Thymus (tissue), 11 donors: ENCODE results near the gene XXYLT1. TPM values are rescaled to one million over a fixed set of nuclear protein-coding genes. Genes with fewer than 3 reads are reported as not detected.

Experiments
- DNase-seq, 9 donors: peaks; one replicate each; pipeline ENCODE4 v3.0.0-alpha.2; 2013; ENCODE audit warnings: low spot score in 9 of 9, low read depth in 6 of 9, missing footprints in 1 of 9
- H3K27ac ChIP-seq, 2 donors: one replicate each; pipeline ENCODE4 v1.5.1; 2013; ENCODE audit warnings: control low read depth in 1 of 2, low read depth in 1 of 2, low read length in 1 of 2, mild to moderate bottlenecking in 1 of 2, moderate library complexity in 1 of 2
- H3K27me3 ChIP-seq, 2 donors: one replicate each; pipeline ENCODE4 v1.5.1; 2013; ENCODE audit warnings: low read length in 1 of 2; ENCODE audit not compliant: control insufficient read depth in 2 of 2, insufficient read depth in 1 of 2
- H3K36me3 ChIP-seq, 2 donors: one replicate each; pipeline ENCODE4 v1.5.1; 2013; ENCODE audit warnings: low read length in 1 of 2, mild to moderate bottlenecking in 1 of 2, moderate library complexity in 1 of 2; ENCODE audit not compliant: control insufficient read depth in 2 of 2, insufficient read depth in 2 of 2
- H3K4me1 ChIP-seq, 2 donors: one replicate each; pipeline ENCODE4 v1.5.1; 2013; ENCODE audit warnings: low read length in 2 of 2; ENCODE audit not compliant: control insufficient read depth in 2 of 2, insufficient read depth in 2 of 2
- H3K4me3 ChIP-seq, 2 donors: one replicate each; pipeline ENCODE4 v1.5.1; 2013; ENCODE audit warnings: low read length in 2 of 2, control low read depth in 1 of 2, mild to moderate bottlenecking in 1 of 2
- H3K9me3 ChIP-seq, 2 donors: one replicate each; pipeline ENCODE4 v1.5.1; 2013; ENCODE audit warnings: low read length in 1 of 2, mild to moderate bottlenecking in 1 of 2; ENCODE audit not compliant: control insufficient read depth in 2 of 2, insufficient read depth in 1 of 2
- WGBS: extraction: QIAGEN DNeasy Blood & Tissue Kit; methylation state at CpG from one replicate; pipeline ENCODE4 v1.1.7; 2013; 5-methylcytosine and 5-hydroxymethylcytosine counted together
- polyA plus RNA-seq: library from polyadenylated mRNA; stranded (reverse); fragments of 200-250 nt; gene quantifications from one replicate; pipeline ENCODE4 v1.2.3, GENCODE V29; 2013
- total RNA-seq: library from RNA; stranded (reverse); fragments of 120-200 nt; gene quantifications from one replicate; pipeline ENCODE4 v1.2.4, GENCODE V29; 2013
- donor health status: healthy.

XXYLT1 gene
- total and polyA plus RNA-seq, 2 donors = 5.8 to 12.3 TPM

DNA sequence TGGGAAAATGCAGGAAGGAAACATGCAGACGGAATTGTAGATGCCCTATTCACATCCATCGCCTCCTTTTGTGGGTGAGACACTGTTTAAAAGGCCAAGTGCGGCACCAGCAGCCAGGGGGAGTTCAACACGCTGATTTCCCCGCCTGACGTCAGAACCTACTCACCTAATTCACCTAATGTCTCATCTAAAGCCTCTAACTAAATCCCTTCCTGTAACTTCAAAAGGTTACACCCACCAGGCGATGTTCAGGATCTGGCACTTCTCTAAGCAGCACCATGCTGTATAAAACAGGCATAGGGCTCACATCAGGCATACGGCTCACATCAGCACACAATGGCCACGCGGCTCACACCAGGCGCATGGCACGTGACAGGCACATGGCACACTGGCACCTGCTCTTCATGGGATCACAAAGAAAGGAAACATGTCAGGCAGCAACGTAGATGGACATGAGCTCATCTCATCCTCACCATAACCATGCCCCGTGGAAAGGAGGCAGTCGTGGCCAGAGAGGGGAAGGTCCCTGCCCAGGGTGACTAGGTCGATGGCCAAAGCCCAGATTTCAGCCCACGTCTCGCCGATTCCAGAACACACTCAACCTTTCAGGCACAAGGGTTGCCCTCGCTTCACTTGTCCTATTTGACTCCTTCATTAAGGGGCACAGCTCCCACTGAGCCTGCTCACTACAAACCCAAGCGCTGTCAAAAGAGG, 21.7 kb downstream of the XXYLT1 start:
- no peak for DNase-seq
- peaks cover 0 to 35% of the 10 kb centered on the region in 2 donors for H3K4me1 ChIP-seq
- H3K9me3 ChIP-seq = peaks cover 0 to 7% of the 10 kb centered on the region in 2 donors
- no peaks in the 10 kb centered on the region for H3K27me3 ChIP-seq
- H3K36me3 ChIP-seq = no peaks in the 10 kb centered on the region
- 98% methylated on average over 21 of the region's 21 CpGs for WGBS
- no peak overlapping the region for H3K27ac ChIP-seq
- no peak overlapping the region for H3K4me3 ChIP-seq

DNA sequence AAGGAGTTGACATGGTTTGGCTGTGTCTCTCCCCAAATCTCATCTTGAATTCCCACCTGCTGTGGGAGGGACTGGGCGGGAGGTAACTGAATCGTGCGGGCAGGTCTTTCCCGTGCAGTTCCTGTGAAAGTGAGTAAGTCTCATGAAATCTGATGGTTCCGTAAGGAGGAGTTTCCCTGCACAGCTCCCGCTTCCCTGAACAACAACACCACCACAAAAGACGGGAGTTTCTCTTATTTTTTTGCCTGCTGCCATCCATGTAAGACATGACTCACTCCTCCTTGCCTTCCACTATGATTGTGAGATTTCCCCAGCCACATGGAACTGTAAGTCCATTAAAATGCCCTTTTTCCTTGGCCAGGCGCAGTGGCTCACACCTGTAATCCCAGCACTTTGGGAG, 22.7 kb downstream of the XXYLT1 start:
- Histone ChIP-seq H3K27me3 (no peaks in the 10 kb centered on the region), H3K36me3 (no peaks in the 10 kb centered on the region), H3K27ac (no peak overlapping the region), H3K9me3 (peaks cover 0 to 7% of the 10 kb centered on the region in 2 donors), H3K4me1 (peaks cover 0 to 27% of the 10 kb centered on the region in 2 donors), H3K4me3 (no peak overlapping the region)
- WGBS = 99% methylated on average over 8 of the region's 8 CpGs
- no peak for DNase-seq

DNA sequence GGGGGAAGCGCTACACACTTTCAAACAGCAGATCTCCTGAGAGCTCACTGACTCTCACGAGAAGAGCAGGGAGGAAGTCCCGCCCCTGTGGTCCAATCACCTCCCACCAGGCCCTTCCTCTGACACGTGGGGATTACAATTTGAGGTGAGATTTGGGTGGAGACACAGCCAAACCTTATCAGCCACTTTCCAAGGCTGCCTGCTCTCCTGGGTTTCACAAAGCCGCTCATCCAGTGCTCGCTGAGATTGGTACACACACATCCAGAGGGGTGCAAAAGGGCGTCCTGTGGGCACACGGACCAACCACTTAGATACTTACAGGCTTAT, 23.1 kb downstream of the XXYLT1 start:
- WGBS = 86% methylated on average over 8 of the region's 8 CpGs

DNA sequence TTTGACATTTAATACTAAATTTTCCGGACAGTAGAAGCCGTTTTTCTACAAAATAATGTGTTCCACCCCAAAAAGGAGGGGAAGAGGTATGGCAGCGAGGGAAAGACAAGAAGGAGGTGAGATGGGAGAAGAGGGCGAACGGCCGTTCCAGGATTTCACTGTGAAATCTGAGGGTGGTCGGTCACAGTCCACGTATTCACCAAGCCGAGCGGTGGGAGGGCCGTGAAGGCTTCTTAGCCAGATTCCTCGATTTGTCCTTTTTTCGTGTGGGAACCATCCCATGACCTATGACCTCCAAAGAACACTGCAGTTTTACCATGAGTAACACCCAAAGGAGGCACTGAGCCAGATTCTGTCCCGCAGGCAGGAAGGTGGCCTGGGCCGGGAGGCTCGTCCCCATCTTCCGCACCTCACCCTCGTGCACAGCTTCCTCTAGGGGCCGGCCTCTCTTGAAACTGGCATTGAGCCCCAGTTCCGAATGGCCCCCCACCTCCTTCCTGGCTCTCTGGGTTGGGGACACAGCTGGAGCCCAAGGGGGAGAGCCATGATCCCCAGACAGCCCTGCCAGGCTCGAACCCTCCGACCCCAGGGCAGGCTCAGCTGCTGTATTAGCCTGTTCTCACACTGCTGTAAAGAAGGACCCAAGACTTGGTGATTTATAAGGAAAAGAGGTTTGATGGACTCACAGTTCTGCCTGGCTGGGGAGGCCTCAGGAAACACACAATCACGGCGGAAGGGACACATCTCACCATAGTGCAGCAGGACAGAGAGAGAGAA, 23.7 kb downstream of the XXYLT1 start:
- Histone ChIP-seq H3K9me3 (peaks cover 0 to 7% of the 10 kb centered on the region in 2 donors), H3K4me1 (peaks cover 0 to 21% of the 10 kb centered on the region in 2 donors), H3K27me3 (no peaks in the 10 kb centered on the region), H3K4me3 (no peak overlapping the region), H3K36me3 (no peaks in the 10 kb centered on the region), H3K27ac (no peak overlapping the region)
- 97% methylated on average over 24 of the region's 24 CpGs for WGBS
- DNase-seq = no peak

More for the DNA sequence above, 23.1 kb downstream of the XXYLT1 start:
- no peak for DNase-seq
- no peaks in the 10 kb centered on the region for H3K27me3 ChIP-seq
- no peaks in the 10 kb centered on the region for H3K36me3 ChIP-seq
- no peak overlapping the region for H3K4me3 ChIP-seq
- H3K4me1 ChIP-seq = peaks cover 0 to 23% of the 10 kb centered on the region in 2 donors
- no peak overlapping the region for H3K27ac ChIP-seq
- peaks cover 0 to 7% of the 10 kb centered on the region in 2 donors for H3K9me3 ChIP-seq

DNA sequence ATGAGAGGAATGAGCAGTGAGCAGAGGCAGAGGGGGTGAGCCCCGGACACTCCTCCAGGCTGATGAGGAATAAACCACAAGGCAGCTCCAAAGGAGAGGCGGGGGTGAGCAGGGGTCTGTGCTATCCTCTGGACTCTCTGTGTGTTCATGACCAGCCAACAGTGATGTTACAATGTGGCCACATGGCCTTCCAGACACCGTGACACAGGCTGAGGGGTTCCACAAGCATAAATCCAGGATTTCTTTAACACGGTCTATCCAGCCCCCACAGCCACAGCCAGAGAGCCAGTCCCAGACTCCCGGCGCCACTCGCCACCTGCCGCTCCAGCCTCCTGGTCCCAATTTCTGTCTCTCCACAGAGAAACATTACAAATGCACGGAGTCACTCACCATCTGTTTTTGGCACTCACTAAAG, 24.4 kb downstream of the XXYLT1 start:
- DNase-seq = no peak
- 98% methylated on average over 9 of the region's 9 CpGs for WGBS

DNA sequence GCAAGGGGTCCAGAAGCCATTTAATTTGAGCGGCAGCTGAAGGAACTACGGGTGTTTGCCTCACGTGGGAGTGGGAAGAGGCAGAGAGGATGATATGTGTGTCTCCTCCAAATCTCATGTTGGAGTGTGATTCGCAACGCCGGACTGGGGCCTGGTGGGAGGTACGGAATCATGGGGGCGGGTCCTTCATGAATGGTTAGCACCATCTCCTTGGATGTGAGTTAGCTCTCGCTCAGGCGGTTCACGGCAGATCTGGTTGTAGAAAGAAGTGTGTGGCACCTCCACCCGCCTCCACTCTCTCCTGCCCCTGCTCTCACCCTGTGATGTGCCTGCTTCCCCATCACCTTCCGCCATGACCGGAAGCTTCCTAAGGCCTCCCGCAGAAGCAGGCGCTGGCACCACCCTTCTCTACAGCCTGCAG, 25.4 kb downstream of the XXYLT1 start:
- Histone ChIP-seq H3K4me1 (peaks cover 0 to 8% of the 10 kb centered on the region in 2 donors), H3K4me3 (no peak overlapping the region), H3K9me3 (peaks cover 0 to 7% of the 10 kb centered on the region in 2 donors), H3K27ac (no peak overlapping the region), H3K36me3 (no peaks in the 10 kb centered on the region), H3K27me3 (no peaks in the 10 kb centered on the region)
- no peak for DNase-seq
- 99% methylated on average over 16 of the region's 16 CpGs for WGBS

More for the DNA sequence above, 24.4 kb downstream of the XXYLT1 start:
- H3K4me3 ChIP-seq = no peak overlapping the region
- no peaks in the 10 kb centered on the region for H3K36me3 ChIP-seq
- no peaks in the 10 kb centered on the region for H3K27me3 ChIP-seq
- peaks cover 0 to 18% of the 10 kb centered on the region in 2 donors for H3K4me1 ChIP-seq
- H3K9me3 ChIP-seq = peaks cover 0 to 7% of the 10 kb centered on the region in 2 donors
- no peak overlapping the region for H3K27ac ChIP-seq

DNA sequence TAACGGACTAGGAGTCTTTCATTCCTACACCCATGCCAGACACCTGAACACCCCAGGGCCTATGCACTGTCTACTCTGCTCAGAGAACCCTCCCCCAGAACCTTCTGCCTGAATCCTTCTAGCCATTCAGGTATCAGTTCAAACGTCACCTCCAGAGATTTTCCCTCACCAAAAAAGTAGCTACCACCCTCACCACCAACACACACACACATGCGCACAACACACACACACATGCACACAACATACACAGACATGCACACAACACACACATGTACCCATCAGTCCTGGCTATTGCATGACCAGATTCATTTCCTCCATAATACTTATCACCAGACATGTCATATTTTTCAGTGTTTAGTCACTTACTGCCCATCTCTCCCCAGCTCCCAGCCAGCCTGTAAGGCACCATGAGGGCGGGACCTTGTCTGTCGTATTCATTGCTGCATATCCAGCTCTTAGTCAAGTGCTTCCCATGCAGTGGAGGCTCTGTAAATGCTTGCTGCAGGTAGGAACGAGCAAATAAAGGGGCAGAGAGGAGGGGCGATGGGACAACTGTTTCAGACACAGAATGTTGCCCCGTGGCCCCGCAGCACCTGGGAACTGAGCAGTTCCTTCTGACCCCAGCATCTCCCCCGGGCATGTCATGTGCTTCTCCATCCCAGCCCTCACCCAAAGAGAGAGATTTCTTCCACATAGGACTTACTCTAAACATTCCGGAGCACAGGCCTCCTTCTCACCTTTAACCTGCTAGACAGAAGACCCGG, 29.2 kb downstream of the XXYLT1 start:
- H3K27me3 ChIP-seq = no peaks in the 10 kb centered on the region
- H3K4me3 ChIP-seq = no peak overlapping the region
- WGBS = 96% methylated on average over 12 of the region's 12 CpGs
- H3K36me3 ChIP-seq = peaks cover 0 to 6% of the 10 kb centered on the region in 2 donors
- DNase-seq = no peak
- H3K9me3 ChIP-seq = peaks cover 1 to 6% of the 10 kb centered on the region in 2 donors
- peaks cover 0 to 16% of the 10 kb centered on the region in 2 donors for H3K4me1 ChIP-seq
- no peak overlapping the region for H3K27ac ChIP-seq

DNA sequence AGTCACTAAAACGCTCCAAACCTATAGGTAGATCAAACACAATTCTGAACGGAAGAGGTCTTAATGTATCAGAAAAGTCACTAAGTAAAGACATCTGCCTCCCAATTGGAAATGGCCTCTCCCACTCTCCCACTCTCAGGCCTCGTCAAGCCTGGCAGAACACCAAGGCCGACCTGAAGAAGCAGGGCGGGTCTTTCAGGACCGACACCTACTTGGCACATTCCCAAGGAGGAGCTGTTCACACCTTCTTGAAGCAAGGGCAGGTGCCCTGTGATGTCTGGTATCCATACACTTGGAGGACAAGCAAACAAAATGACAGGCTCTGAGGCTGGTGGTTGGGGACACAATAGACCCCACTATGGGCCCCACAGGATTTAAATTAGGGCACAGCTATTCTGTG, 30.0 kb downstream of the XXYLT1 start:
- Histone ChIP-seq H3K27ac (no peak overlapping the region), H3K27me3 (no peaks in the 10 kb centered on the region), H3K36me3 (peaks cover 0 to 11% of the 10 kb centered on the region in 2 donors), H3K9me3 (peaks cover 1 to 13% of the 10 kb centered on the region in 2 donors), H3K4me3 (no peak overlapping the region), H3K4me1 (peaks cover 0 to 16% of the 10 kb centered on the region in 2 donors)
- WGBS = 96% methylated on average over 6 of the region's 6 CpGs
- no peak for DNase-seq
